Measurements from ENCODE around the gene AMOTL1. TPM values are rescaled to one million over a fixed set of nuclear protein-coding genes. Genes with fewer than 3 reads are reported as not detected.

The AMOTL1 gene
- polyA plus RNA-seq, 1 of the 3 experiments (the other 2 are of a cell fraction) = 10.7 TPM

- H3K4me3 ChIP-seq (ENCODE audit: low read depth in 2 of 2, low read length in 1 of 2) = peak overlapping the region; percentile 89 to 97; a peak in 2 of 4 replicates
- H3K4me1 ChIP-seq (ENCODE audit: control insufficient read depth in 1 of 2, insufficient read depth in 2 of 2, low read depth in 1 of 2, low read length in 1 of 2) = peaks cover 14 to 21% of the 10 kb centered on the region in 2 experiments; a peak in 3 of 4 replicates
- no peaks in the 10 kb centered on the region for H3K9me2 ChIP-seq
- peak overlapping the region; percentile 89 for H3K4me2 ChIP-seq
- no peaks in the 10 kb centered on the region for H3K27me3 ChIP-seq (ENCODE audit: insufficient read depth)
- CTCF ChIA-PET = interaction anchor here (0.7 to 8.6 kb wide), 8 partner anchors 9 to 144 kb away, joined by 3 to 87 read pairs (median 4); no protein-coding TSS in a partner anchor
- no peak for DNase-seq
- 0 out of 2 replicates have a peak, but pooled peaks cover 8% of the 10 kb centered on the region for H4K20me1 ChIP-seq (ENCODE audit: insufficient read depth)
- H3K27ac ChIP-seq (ENCODE audit: low read depth in 2 of 2, low read length in 1 of 2) = peak overlapping the region; percentile 75 to 95
- peak overlapping the region; percentile 96; the same call in 1 of the 2 replicates for H2AFZ ChIP-seq (ENCODE audit: low read depth)
- peaks cover 39% of the 10 kb centered on the region for H3K79me2 ChIP-seq (ENCODE audit: insufficient read depth)
- TF ChIP-seq FOXJ3 (CRISPR knock-in tag; IDR thresholded peaks at IDR 0.05) (no peak), GATA2 (CRISPR knock-in tag; IDR thresholded peaks at IDR 0.05) (no peak), NFIC (IDR thresholded peaks at IDR 0.05; ENCODE audit: borderline replicate concordance) (no peak), TCF12 (IDR thresholded peaks at IDR 0.05) (no peak), MAX (IDR thresholded peaks at IDR 0.05; ENCODE audit: low read depth) (no peak), FOSL2 (IDR thresholded peaks at IDR 0.05; ENCODE audit: borderline replicate concordance, low read depth) (no peak), MEF2A (IDR thresholded peaks at IDR 0.05; ENCODE audit: borderline replicate concordance, low read depth) (no peak), EP300 (IDR thresholded peaks at IDR 0.05; ENCODE audit: borderline replicate concordance in 1 of 2, low read depth in 1 of 2, low read length in 1 of 2) (no peak), EZH2phosphoT487 (IDR thresholded peaks at IDR 0.05; ENCODE audit: borderline replicate concordance, low read depth) (no peak)
- POLR2A ChIA-PET = interaction anchor here (0.6 to 1.5 kb wide), 3 partner anchors 8 to 938 kb away, joined by 3 to 4 read pairs (median 4); no protein-coding TSS in a partner anchor
- no peak overlapping the region for H3K9ac ChIP-seq
- H3F3A ChIP-seq (replicated peaks; ENCODE audit: insufficient read depth) = peaks cover 11% of the 10 kb centered on the region
- H3K9me3 ChIP-seq = no peaks in the 10 kb centered on the region
- H3K36me3 ChIP-seq (replicated peaks in 1 of 2; ENCODE audit: control insufficient read depth in 1 of 2, insufficient read depth in 2 of 2, low read length in 1 of 2) = no peaks in the 10 kb centered on the region
- WGBS (ENCODE audit: low lambda C conversion rate) = 70% methylated on average over 5 of the region's 5 CpGs
Measured at GRCh38 chr11:94767291-94767690, 865 bp upstream of the AMOTL1 start.

GRCh38 chr11:94768602-94769541, 716 bp downstream of the AMOTL1 start:
- peak; percentile 53; the same call in 1 of the 2 replicates for TF ChIP-seq MXI1 (IDR thresholded peaks at IDR 0.05; ENCODE audit: low read depth, low read length)
- no peak for TF ChIP-seq FOXM1 (IDR thresholded peaks at IDR 0.05; ENCODE audit: low read depth)

More at GRCh38 chr11:94768602-94769541, 716 bp downstream of the AMOTL1 start:
- Histone ChIP-seq H3K27me3 (ENCODE audit: insufficient read depth) (no peaks in the 10 kb centered on the region), H3K9me2 (no peaks in the 10 kb centered on the region), H3K4me3 (ENCODE audit: low read depth in 2 of 2, low read length in 1 of 2) (peak overlapping the region; percentile 89 to 97), H3K79me2 (ENCODE audit: insufficient read depth) (peaks cover 54% of the 10 kb centered on the region), H3K4me1 (ENCODE audit: control insufficient read depth in 1 of 2, insufficient read depth in 2 of 2, low read depth in 1 of 2, low read length in 1 of 2) (peaks cover 14 to 21% of the 10 kb centered on the region in 2 experiments; a peak in 3 of 4 replicates), H3K27ac (ENCODE audit: low read depth in 2 of 2, low read length in 1 of 2) (peak overlapping the region; percentile 75 to 95), H3K9me3 (no peaks in the 10 kb centered on the region), H3K9ac (peak overlapping the region; percentile 90), H3K36me3 (replicated peaks in 1 of 2; ENCODE audit: control insufficient read depth in 1 of 2, insufficient read depth in 2 of 2, low read length in 1 of 2) (no peaks in the 10 kb centered on the region), H4K20me1 (ENCODE audit: insufficient read depth) (peaks cover 12% of the 10 kb centered on the region), H2AFZ (ENCODE audit: low read depth) (peak overlapping the region; percentile 96), H3F3A (replicated peaks; ENCODE audit: insufficient read depth) (peaks cover 11% of the 10 kb centered on the region), H3K4me2 (peak overlapping the region; percentile 89)
- 0% methylated on average over 12 of the region's 91 CpGs for WGBS (ENCODE audit: low lambda C conversion rate)
- peak; percentile 79 for DNase-seq
- POLR2A ChIA-PET = interaction anchor here (0.6 to 2.3 kb wide), 12 partner anchors 9 to 1027 kb away, joined by 3 to 17 read pairs (median 3); partner anchors contain the start of genes C11orf54 and TAF1D
- CTCF ChIA-PET = interaction anchor here (0.6 to 8.6 kb wide), 18 partner anchors 8 to 298 kb away, joined by 3 to 87 read pairs (median 3); partner anchors contain the start of genes ANKRD49 and SRSF8
